HG02981 (cell line): ENCODE results near the gene PRRG2.

ENCODE experiments used
- ATAC-seq: cut with Tn5 transposase; IDR thresholded peaks from one replicate; pipeline ENCODE4 v1.9.1; 2021; ENCODE audit warnings: mild to moderate bottlenecking, moderate library complexity; ENCODE audit not compliant: unreplicated experiment

PRRG2 gene

DNA sequence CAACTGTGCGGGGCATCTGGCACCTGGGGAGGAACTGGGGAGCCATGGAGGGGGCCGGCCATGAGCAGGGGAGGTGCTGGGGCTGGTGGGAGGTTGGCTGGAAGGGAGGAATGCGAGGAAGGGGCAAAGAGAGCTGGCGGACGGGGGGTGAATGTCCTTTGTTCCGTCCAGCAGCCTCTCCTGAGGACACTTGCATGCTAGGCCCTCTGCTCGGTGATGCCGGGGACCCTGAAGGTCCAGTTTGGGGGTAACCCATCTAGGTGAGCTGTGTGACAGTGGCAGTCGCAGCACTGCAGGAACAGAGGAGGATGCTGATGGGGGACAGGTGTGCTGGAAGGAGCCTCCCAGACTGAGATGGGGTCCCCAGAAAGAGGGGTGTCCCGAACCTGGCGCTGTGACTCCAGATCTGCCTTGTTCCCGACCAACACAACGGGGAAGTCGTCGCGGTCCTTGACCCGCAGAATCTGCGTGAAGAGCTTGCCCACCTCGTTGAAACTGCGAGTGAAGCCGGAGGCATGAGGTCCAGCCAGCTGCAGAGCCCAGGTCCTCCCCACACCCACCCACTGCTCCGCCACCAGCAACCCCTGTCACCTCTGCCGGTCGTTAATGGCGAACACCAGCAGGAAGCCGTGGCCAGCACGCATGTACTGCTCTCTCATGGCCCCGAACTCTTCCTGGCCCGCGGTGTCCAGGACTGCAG is 55.3 kb downstream of the PRRG2 start:
- ATAC-seq: no peak

DNA sequence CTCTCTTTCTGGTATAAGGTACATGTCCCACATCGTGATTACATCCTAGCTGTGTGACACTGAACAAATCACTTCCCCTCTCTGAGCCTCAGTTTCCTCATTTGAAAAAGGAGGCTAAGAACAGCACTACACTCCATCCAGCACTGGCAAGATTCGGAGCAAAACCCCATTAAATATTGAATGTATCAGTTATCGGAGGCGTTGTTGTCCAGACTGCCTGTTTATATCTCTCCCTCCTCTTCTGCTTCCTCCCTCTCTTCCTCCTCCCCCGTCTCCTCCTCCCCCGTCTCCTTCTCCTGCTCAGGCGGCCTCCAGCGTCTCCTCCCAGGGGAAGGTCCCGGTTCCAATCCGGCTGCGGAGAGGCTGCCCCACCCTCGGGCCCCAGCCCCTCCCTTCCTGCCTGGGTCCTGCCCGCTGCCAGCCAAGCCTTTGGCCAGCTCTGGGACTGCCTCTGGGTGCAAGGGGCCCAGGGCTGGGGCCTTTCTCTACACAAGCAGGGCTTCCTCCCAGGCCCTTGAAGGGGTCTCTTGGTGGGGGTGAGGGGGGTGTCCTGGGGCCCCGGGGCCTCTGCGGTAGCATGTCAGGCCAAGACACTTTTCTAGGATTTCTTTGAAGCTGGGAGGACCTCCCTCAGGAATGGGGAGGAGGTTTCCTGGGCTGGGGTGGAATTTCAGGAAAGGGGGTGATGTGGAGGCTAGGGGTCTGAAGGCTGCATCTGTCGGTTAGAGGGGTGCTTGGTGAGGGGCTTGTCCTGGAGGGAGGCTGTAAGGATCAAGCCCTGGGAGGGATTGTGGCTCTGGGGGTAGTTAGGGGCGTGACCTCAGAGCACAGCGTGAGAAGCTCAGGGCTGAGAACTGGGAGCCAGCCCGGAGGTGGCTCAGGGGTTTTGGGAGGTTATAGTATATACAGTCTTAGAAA is 57.0 kb downstream of the PRRG2 start:
- no peak for ATAC-seq

DNA sequence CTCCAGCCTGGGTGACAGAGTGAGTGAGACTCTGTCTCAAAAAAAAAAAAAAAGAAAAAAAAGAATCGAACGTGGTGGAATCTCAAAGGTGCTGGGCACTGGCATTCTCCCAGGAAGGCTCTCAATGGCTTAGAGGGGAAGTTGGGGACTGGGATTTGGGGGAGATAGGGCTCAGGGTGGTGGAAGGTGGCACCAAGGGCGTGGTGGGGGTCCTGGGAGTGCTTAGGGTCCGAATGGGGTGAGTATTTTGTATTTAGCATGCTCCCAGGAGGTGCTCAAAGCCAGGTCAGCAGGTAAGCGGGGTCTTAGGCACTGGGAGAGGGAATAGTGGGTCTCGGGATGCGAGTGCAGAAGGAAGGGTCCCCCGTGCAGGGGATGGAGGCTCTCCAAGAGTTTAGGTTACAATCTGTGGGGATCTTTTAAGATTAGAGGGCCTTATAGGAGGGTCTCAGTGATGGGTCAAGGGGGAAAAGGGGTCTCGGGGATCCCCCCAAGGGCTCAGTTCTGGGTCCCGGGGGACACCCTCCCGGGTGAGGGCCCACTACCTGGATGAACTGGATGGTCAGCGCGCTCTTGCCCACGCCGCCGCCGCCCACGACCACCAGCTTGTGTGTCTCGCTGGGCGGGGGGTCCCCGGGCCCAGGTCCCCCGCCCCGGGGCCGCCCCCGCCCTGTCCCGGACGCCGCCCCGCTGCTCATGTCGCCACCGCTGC is 58.4 kb downstream of the PRRG2 start:
- no peak for ATAC-seq

DNA sequence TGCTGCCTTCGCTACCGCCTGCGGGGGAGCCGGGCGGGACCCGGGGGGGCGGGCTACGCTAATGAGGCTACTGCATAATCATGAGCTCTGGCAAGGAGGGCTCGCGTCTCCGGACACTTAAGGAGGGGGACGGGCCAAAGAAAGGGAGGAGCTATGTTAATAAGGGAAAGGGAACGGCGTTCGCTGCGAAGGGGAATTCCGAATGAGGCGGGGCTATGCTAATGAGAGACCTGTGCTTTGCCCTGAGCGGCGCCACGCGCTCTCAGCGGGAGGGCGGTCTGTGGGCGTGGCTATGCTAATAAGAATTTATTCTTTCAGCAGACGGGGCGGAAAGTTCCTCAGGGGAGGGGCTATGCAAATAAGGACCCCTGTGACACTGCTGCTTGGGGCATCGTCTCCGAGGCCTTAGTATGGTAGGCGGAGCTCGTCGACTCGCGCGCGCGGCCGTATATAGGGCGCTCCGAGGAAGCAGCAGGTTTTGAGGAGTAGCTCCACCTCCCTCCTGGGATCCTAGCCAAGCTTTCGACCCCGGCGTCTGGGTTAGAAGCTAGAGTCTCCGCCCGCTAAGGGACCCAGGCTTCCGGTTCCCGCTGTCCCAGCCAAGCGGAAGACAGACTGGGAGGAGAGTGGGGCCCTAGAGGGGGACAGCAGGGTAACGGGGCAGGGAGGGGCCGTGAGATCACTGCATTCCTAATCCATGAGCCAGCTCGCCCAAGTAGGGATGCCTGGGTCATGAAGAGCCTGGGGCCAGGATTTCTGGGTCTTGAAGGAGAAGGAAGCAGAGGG is 59.2 kb downstream of the PRRG2 start, which contains the start of gene RRAS:
Gene RRAS, minus strand, starts transcription at position 31 of the 786 bp plus-strand sequence. CDS start 45 bp downstream, outside the sequence.
- peak; percentile 57 for ATAC-seq
